Neural progenitor cell (in vitro differentiated cells): ENCODE data around the gene ACBD5. TPM values are rescaled to one million over a fixed set of nuclear protein-coding genes. Genes with fewer than 3 reads are reported as not detected.

Source experiments
- DNase-seq: peaks from one replicate; pipeline ENCODE4 v3.0.0-alpha.2; 2016; ENCODE audit warnings: low spot score
- H2AFZ ChIP-seq: fragments of 200-600 bp; sonication (generic); replicated peaks from 2 replicates; pipeline ENCODE4 v1.6.1; 2016; ENCODE audit warnings: antibody characterized with exemption
- H3F3A ChIP-seq: fragments of 200-600 bp; sonication (generic); 2 replicates; pipeline ENCODE4 v1.6.1; 2016; ENCODE audit warnings: antibody characterized with exemption, low read depth
- H3K27ac ChIP-seq: fragments of 200-600 bp; sonication (generic); 2 replicates; pipeline ENCODE4 v1.5.1; 2016; ENCODE audit warnings: mild to moderate bottlenecking
- H3K27me3 ChIP-seq: fragments of 200-600 bp; sonication (generic); 2 replicates; pipeline ENCODE4 v1.6.1; 2016; ENCODE audit warnings: mild to moderate bottlenecking, moderate library complexity
- H3K36me3 ChIP-seq: fragments of 200-600 bp; sonication (generic); 2 replicates; pipeline ENCODE4 v1.5.1; 2016
- H3K4me1 ChIP-seq: fragments of 200-600 bp; sonication (generic); 2 replicates; pipeline ENCODE4 v1.6.1; 2016; ENCODE audit warnings: mixed run types
- H3K4me2 ChIP-seq: fragments of 200-600 bp; sonication (generic); 2 replicates; pipeline ENCODE4 v1.6.1; 2016
- H3K4me3 ChIP-seq: fragments of 200-600 bp; sonication (generic); 2 replicates; pipeline ENCODE4 v1.5.1; 2016
- H3K79me2 ChIP-seq: fragments of 200-600 bp; sonication (generic); 2 replicates; pipeline ENCODE4 v1.6.1; 2016; ENCODE audit warnings: low read depth
- H3K9ac ChIP-seq: fragments of 200-600 bp; sonication (generic); 2 replicates; pipeline ENCODE4 v1.6.1; 2016
- H3K9me3 ChIP-seq: fragments of 200-600 bp; sonication (generic); 2 replicates; pipeline ENCODE4 v1.5.1; 2016; ENCODE audit warnings: low read depth
- H4K20me1 ChIP-seq: fragments of 200-600 bp; sonication (generic); 2 replicates; pipeline ENCODE4 v1.6.1; 2016; ENCODE audit warnings: low read depth
- H3K27ac Mint-ChIP-seq: 3 replicates; pipeline ENCODE4 v1.8.0; 2021; ENCODE audit warnings: mixed read lengths
- H3K27me3 Mint-ChIP-seq: 2 replicates; pipeline ENCODE4 v1.8.0; 2022; ENCODE audit warnings: low read depth, mild to moderate bottlenecking, inconsistent platforms, moderate library complexity, mixed read lengths; ENCODE audit not compliant: insufficient read depth
- H3K36me3 Mint-ChIP-seq: 3 replicates; pipeline ENCODE4 v1.8.0; 2021; ENCODE audit warnings: mixed read lengths
- H3K4me1 Mint-ChIP-seq: 3 replicates; pipeline ENCODE4 v1.8.0; 2021; ENCODE audit warnings: mixed read lengths
- H3K4me3 Mint-ChIP-seq: 3 replicates; pipeline ENCODE4 v1.8.0; 2021; ENCODE audit warnings: mild to moderate bottlenecking, moderate library complexity, mixed read lengths
- H3K9me3 Mint-ChIP-seq: 3 replicates; pipeline ENCODE4 v1.8.0; 2020; ENCODE audit warnings: mixed read lengths
- CTCF ChIP-seq: fragments of 200-600 bp; sonication (generic); IDR thresholded peaks from 2 replicates; pipeline ENCODE4 v1.5.1; 2017; ENCODE audit warnings: antibody characterized with exemption, mild to moderate bottlenecking
- EZH2 ChIP-seq: fragments of 200-600 bp; sonication (generic); IDR thresholded peaks from 2 replicates; pipeline ENCODE4 v1.6.1; 2017; ENCODE audit warnings: antibody characterized with exemption, mild to moderate bottlenecking, moderate library complexity
- EZH2phosphoT487 ChIP-seq: fragments of 200-600 bp; sonication (generic); IDR thresholded peaks from 2 replicates; pipeline ENCODE4 v1.6.1; 2017; ENCODE audit warnings: antibody characterized with exemption
- total RNA-seq: library from RNA; depleted of rRNA; stranded (reverse); fragments of >200 nt; gene quantifications from 2 replicates; pipeline ENCODE4 v1.2.3, GENCODE V29; 2015; ENCODE audit warnings: low replicate concordance

Gene ACBD5
- total RNA-seq, 1 donor from 2014 or later, result 21.8 TPM

DNA sequence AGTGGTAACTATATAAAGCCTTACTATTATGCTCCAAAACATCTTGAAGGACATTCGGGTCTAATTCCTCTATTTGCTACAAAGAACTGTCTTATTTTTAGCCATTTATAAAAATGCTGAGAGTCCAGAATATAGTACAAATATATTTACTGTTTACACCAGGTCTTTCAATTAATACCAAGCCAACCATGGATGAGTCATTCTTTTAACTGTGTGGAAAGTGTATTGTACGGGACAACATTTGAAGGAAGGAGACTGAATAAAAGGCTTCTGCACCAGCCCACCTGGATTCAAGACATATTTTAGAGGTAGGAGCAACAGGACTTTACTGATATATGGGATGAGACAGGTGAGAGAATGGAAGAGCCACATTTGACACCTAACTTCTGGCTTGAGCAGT, 50.1 kb downstream of the ACBD5 start:
- H2AFZ ChIP-seq, result no peak overlapping the region
- H4K20me1 ChIP-seq, result no peaks in the 10 kb centered on the region
- no peaks in the 10 kb centered on the region for H3K9me3 ChIP-seq
- Mint-ChIP-seq H3K4me3 (no peak overlapping the region), H3K4me1 (no peaks in the 10 kb centered on the region), H3K27ac (no peak overlapping the region), H3K27me3 (no peaks in the 10 kb centered on the region), H3K36me3 (peaks cover 5% of the 10 kb centered on the region), H3K9me3 (no peaks in the 10 kb centered on the region)
- DNase-seq, result no peak
- H3K4me2 ChIP-seq, result no peak overlapping the region
- H3K27ac ChIP-seq, result no peak overlapping the region
- TF ChIP-seq EZH2phosphoT487 (no peak), EZH2 (no peak), CTCF (no peak)
- H3K79me2 ChIP-seq, result no peaks in the 10 kb centered on the region
- no peak overlapping the region for H3K4me3 ChIP-seq
- no peaks in the 10 kb centered on the region for H3K27me3 ChIP-seq
- peaks cover 23% of the 10 kb centered on the region for H3F3A ChIP-seq
- no peak overlapping the region for H3K9ac ChIP-seq
- H3K4me1 ChIP-seq, result no peaks in the 10 kb centered on the region
- H3K36me3 ChIP-seq, result no peaks in the 10 kb centered on the region

- no peaks in the 10 kb centered on the region for H3K4me1 ChIP-seq
- no peaks in the 10 kb centered on the region for H3K79me2 ChIP-seq
- Mint-ChIP-seq H3K36me3 (peaks cover 13% of the 10 kb centered on the region), H3K27ac (no peak overlapping the region), H3K9me3 (no peaks in the 10 kb centered on the region), H3K4me1 (no peaks in the 10 kb centered on the region), H3K4me3 (no peak overlapping the region), H3K27me3 (no peaks in the 10 kb centered on the region)
- no peaks in the 10 kb centered on the region for H3K9me3 ChIP-seq
- H4K20me1 ChIP-seq, result no peaks in the 10 kb centered on the region
- TF ChIP-seq CTCF (no peak), EZH2 (no peak), EZH2phosphoT487 (no peak)
- no peaks in the 10 kb centered on the region for H3K36me3 ChIP-seq
- H3F3A ChIP-seq, result peaks cover 23% of the 10 kb centered on the region
- DNase-seq, result no peak
- no peak overlapping the region for H3K4me2 ChIP-seq
- no peaks in the 10 kb centered on the region for H3K27me3 ChIP-seq
- H3K4me3 ChIP-seq, result no peak overlapping the region
- H3K9ac ChIP-seq, result no peak overlapping the region
- no peak overlapping the region for H2AFZ ChIP-seq
- peak overlapping the region; percentile 8 for H3K27ac ChIP-seq
Observed at GRCh38 chr10:27188897-27189296, 51.7 kb downstream of the ACBD5 start.

DNA sequence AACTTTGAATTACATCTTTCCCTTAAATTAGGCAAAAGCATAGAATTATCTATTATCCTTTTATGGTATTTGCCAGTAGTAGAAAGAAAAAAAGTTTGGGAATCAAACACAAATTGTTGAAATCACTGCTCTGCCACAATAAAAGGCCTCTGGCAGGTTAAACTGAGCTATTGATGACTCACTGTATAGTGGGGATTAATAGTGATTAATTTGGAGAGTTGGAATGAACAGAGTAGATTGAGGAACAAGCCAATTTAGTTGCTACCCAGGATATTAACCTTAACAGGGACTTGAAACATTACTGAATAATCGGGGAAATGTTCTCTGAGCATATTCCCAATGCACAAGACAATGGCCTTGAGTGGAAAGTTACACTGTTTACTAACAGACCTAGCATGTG, 52.3 kb downstream of the ACBD5 start:
- Mint-ChIP-seq H3K4me3 (no peak overlapping the region), H3K9me3 (no peaks in the 10 kb centered on the region), H3K27me3 (no peaks in the 10 kb centered on the region), H3K27ac (no peak overlapping the region), H3K36me3 (peaks cover 14% of the 10 kb centered on the region), H3K4me1 (no peaks in the 10 kb centered on the region)
- Histone ChIP-seq H3K4me1 (no peaks in the 10 kb centered on the region), H2AFZ (no peak overlapping the region), H3K4me2 (no peak overlapping the region), H3K79me2 (no peaks in the 10 kb centered on the region), H3K36me3 (no peaks in the 10 kb centered on the region), H3K4me3 (no peak overlapping the region), H3K9me3 (no peaks in the 10 kb centered on the region), H3K27me3 (no peaks in the 10 kb centered on the region), H3K9ac (no peak overlapping the region), H4K20me1 (no peaks in the 10 kb centered on the region), H3K27ac (peak overlapping the region; percentile 29), H3F3A (peaks cover 23% of the 10 kb centered on the region)
- TF ChIP-seq EZH2phosphoT487, result no peak
- no peak for TF ChIP-seq EZH2
- no peak for TF ChIP-seq CTCF
- no peak for DNase-seq
